Activated B cell treated with CpG ODN at 0.5 μM for 24 hours (primary cell): ENCODE measurements around the gene APIP. TPM values are rescaled to one million over a fixed set of nuclear protein-coding genes. Genes with fewer than 3 reads are reported as not detected.

Experiments
- ATAC-seq: fragments of 200-7000 bp; cut with Tn5 transposase; one replicate; pipeline ENCODE4 v1.10.0; 2021; ENCODE audit warnings: low read depth, mild to moderate bottlenecking, moderate library complexity
- CTCF ChIA-PET: fragments of 350-600 bp; sonication (Branson Sonifier 250); formaldehyde crosslinking; loops from one replicate; lab custom pipeline; 2021; ENCODE audit warnings: antibody characterized with exemption; lab: Charles Lee
- POLR2A ChIA-PET: fragments of 350-600 bp; sonication (Branson Sonifier 250); formaldehyde crosslinking; loops from one replicate; lab custom pipeline; 2021; ENCODE audit warnings: antibody characterized with exemption; lab: Charles Lee
- DNase-seq: peaks from one replicate; pipeline ENCODE4 v3.0.0; 2022
- H3K27ac Mint-ChIP-seq: one replicate; pipeline ENCODE4 v1.8.0; 2020; ENCODE audit warnings: mixed read lengths
- H3K27me3 Mint-ChIP-seq: one replicate; pipeline ENCODE4 v1.8.0; 2021; ENCODE audit warnings: mixed read lengths
- H3K36me3 Mint-ChIP-seq: one replicate; pipeline ENCODE4 v1.8.0; 2021; ENCODE audit warnings: low read depth, mixed read lengths
- H3K4me1 Mint-ChIP-seq: one replicate; pipeline ENCODE4 v1.8.0; 2021; ENCODE audit warnings: mixed read lengths
- H3K4me3 Mint-ChIP-seq: one replicate; pipeline ENCODE4 v1.8.0; 2020; ENCODE audit warnings: mild to moderate bottlenecking, mixed read lengths
- H3K9me3 Mint-ChIP-seq: one replicate; pipeline ENCODE4 v1.8.0; 2020; ENCODE audit warnings: mixed read lengths
- CTCF ChIP-seq: fragments of 200-600 bp; IDR thresholded peaks from one replicate; pipeline ENCODE4 v1.8.0; 2022; ENCODE audit warnings: antibody characterized with exemption, mild to moderate bottlenecking
- intact Hi-C: fragments of 100-400 bp; cut with micrococcal nuclease; formaldehyde crosslinking; loops from one replicate; pipeline ENCODE4 v1.15.1; 2024
- total RNA-seq: library from RNA; stranded (reverse); gene quantifications from 2 replicates; pipeline ENCODE4 v1.2.3, GENCODE V29; 2022

APIP gene
- total RNA-seq, 1 donor from 2014 or later: 18.7 TPM

DNA sequence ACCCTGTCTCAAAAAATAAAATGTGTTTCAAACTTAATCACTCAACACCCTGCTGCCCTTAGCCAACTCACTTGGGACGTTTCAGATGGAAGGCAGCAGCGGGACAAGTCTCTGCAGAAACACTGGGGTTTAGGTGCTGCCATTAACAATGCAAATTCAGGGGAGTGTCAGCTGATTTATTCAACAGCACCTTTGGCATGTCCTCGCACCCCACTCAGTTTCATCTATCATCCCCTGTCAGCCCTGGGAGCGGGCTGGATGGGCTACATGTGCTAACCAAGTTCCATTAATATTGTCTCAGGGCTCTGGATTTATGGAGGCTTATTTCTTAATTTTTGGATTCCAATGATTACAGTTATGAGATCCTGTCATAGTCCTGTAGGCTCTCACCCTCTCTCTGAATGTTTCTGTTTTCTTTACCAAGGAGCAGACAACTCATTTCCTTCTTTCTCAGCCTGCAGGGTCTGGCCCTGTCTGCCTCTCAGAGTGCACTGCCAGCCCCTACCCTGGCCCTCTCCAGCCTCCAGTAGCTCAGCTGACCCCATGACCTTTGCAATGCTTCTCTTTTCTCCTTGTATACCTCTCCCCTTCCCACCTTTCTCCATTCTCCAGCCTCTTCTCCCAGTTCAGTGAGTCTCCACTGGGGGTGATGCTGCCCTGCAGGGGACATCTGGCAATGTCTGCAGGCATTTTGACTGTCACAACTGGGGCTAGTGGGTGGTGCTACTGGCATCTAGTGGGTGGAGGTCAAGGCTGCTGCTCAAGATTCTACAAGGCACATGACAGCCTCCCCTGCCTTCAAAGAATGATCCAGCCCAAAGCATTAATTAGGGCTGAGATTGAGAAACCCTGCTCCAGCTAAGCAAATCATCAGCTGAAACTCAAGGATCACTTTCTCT is 79.0 kb downstream of the APIP start:
- Mint-ChIP-seq H3K27me3 (peaks cover 10% of the 10 kb centered on the region), H3K36me3 (no peaks in the 10 kb centered on the region), H3K4me3 (no peak overlapping the region), H3K27ac (no peak overlapping the region), H3K4me1 (no peaks in the 10 kb centered on the region), H3K9me3 (peaks cover 4% of the 10 kb centered on the region)
- POLR2A ChIA-PET: no interaction called here
- intact Hi-C loops: no loop called here
- DNase-seq (no peak), ATAC-seq (no peak)
- TF ChIP-seq CTCF: no peak
- CTCF ChIA-PET: no interaction called here

GRCh38 chr11:34833602-34834001 is 82.6 kb downstream of the APIP start:
- intact Hi-C loops: no loop called here
- ATAC-seq (no peak), DNase-seq (no peak)
- POLR2A ChIA-PET: no interaction called here
- H3K4me1 Mint-ChIP-seq: no peaks in the 10 kb centered on the region
- H3K36me3 Mint-ChIP-seq: no peaks in the 10 kb centered on the region
- no peak for TF ChIP-seq CTCF
- CTCF ChIA-PET: no interaction called here
- H3K4me3 Mint-ChIP-seq: no peak overlapping the region
- H3K27ac Mint-ChIP-seq: no peak overlapping the region
- peaks cover 10% of the 10 kb centered on the region for H3K27me3 Mint-ChIP-seq
- peaks cover 4% of the 10 kb centered on the region for H3K9me3 Mint-ChIP-seq

Other genes with a start within 250 kb of the APIP start
- gene PDHX, start 239 bp upstream of the APIP start, total RNA-seq: 18.1 and 18.6 TPM in 2 replicates
- gene CD44, start 222.8 kb upstream of the APIP start, total RNA-seq: 1,441 and 1,546 TPM in 2 replicates